Nephron (organoid): ENCODE results near the gene BABAM2.

Source experiments
- H3K27ac Mint-ChIP-seq, 3 experiments: 2 replicates each; pipeline ENCODE4 v1.8.0; 2020; ENCODE audit warnings: mixed read lengths in 3 of 3, mild to moderate bottlenecking in 2 of 3, moderate library complexity in 1 of 3
- H3K27me3 Mint-ChIP-seq: 2 replicates; pipeline ENCODE4 v1.8.0; 2021; ENCODE audit warnings: low read depth, mild to moderate bottlenecking, moderate library complexity, mixed read lengths
- H3K36me3 Mint-ChIP-seq: 2 replicates; pipeline ENCODE4 v1.8.0; 2020; ENCODE audit warnings: low read depth, mixed read lengths
- H3K4me1 Mint-ChIP-seq: 2 replicates; pipeline ENCODE4 v1.8.0; 2020; ENCODE audit warnings: mixed read lengths
- H3K4me3 Mint-ChIP-seq, 3 experiments: 2 replicates each; pipeline ENCODE4 v1.8.0; 2020; ENCODE audit warnings: mild to moderate bottlenecking in 3 of 3, mixed read lengths in 3 of 3, moderate library complexity in 2 of 3
- H3K9me3 Mint-ChIP-seq: 2 replicates; pipeline ENCODE4 v1.8.0; 2020; ENCODE audit warnings: mixed read lengths
- TF ChIP-seq, protein P1 (sequence below), 3 experiments: fragments of 200-600 bp; sonication (generic); IDR thresholded peaks; one replicate each; pipeline ENCODE4 v1.5.0; 2021; ENCODE audit warnings: antibody characterized with exemption in 3 of 3; ENCODE audit not compliant: unreplicated experiment in 3 of 3

The BABAM2 gene

DNA sequence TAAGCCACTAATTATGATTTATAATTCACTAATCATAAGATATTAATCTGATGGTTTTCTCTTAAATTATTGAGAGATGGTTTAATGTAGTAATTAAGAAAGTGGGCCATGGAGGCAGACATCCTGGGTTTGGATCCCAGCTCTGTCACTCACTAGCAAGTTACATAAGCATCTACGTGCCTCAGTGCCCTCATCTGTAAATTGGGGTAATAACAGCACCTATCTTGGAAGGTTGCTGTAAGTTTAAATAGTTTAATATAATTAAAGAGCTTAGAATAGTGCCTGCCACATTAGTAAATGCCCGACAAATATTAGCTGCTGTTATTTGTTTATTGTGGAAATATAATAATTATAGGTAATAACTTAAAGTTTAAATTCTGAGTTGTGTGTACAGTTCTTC lies 30.9 kb downstream of the BABAM2 start:
- Mint-ChIP-seq H3K4me3 (no peak overlapping the region), H3K36me3 (peaks cover 5% of the 10 kb centered on the region), H3K27me3 (no peaks in the 10 kb centered on the region), H3K9me3 (no peaks in the 10 kb centered on the region), H3K27ac (no peak overlapping the region), H3K4me1 (peaks cover 18% of the 10 kb centered on the region)
- TF ChIP-seq, protein P1, sequence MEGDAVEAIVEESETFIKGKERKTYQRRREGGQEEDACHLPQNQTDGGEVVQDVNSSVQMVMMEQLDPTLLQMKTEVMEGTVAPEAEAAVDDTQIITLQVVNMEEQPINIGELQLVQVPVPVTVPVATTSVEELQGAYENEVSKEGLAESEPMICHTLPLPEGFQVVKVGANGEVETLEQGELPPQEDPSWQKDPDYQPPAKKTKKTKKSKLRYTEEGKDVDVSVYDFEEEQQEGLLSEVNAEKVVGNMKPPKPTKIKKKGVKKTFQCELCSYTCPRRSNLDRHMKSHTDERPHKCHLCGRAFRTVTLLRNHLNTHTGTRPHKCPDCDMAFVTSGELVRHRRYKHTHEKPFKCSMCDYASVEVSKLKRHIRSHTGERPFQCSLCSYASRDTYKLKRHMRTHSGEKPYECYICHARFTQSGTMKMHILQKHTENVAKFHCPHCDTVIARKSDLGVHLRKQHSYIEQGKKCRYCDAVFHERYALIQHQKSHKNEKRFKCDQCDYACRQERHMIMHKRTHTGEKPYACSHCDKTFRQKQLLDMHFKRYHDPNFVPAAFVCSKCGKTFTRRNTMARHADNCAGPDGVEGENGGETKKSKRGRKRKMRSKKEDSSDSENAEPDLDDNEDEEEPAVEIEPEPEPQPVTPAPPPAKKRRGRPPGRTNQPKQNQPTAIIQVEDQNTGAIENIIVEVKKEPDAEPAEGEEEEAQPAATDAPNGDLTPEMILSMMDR (IDR thresholded peaks at IDR 0.05; ENCODE audit: unreplicated experiment in 3 of 3): no peak

DNA sequence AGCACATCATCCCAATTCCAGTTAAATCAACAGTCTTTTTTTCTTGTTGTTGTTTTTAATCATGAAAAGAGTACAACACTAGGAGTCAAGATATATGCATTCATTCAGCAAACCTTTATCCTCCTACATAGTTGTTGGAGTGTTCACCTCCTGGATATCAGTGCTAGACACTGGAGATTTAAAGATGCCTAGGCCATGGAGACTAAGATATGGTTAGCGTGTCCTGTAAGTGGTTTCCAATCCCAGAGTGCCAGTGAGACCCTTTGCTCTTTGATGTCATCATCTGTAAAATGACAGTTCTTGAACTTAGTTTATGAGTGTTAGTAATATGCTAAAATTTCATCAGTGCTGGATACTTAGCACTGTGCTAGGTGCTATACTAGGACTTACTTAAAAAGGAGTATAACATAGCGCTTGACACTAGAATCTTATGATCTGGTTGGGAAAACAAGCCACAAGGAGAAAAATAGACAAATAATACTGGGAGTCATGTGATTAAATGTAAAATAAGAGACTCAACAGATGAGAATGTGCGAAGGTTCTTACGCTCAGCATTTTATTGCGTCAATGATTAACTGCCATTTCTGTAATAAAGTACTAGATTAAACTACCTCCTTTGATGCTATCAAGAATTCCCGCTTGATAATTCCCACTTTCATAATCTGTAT lies 31.5 kb downstream of the BABAM2 start:
- Mint-ChIP-seq H3K4me3 (no peak overlapping the region), H3K9me3 (no peaks in the 10 kb centered on the region), H3K36me3 (peaks cover 5% of the 10 kb centered on the region), H3K27ac (peak overlapping the region; percentile 46 to 74 (median 73)), H3K27me3 (no peaks in the 10 kb centered on the region), H3K4me1 (peaks cover 21% of the 10 kb centered on the region)
- TF ChIP-seq, protein P1 (IDR thresholded peaks at IDR 0.05; ENCODE audit: unreplicated experiment in 3 of 3): no peak

DNA sequence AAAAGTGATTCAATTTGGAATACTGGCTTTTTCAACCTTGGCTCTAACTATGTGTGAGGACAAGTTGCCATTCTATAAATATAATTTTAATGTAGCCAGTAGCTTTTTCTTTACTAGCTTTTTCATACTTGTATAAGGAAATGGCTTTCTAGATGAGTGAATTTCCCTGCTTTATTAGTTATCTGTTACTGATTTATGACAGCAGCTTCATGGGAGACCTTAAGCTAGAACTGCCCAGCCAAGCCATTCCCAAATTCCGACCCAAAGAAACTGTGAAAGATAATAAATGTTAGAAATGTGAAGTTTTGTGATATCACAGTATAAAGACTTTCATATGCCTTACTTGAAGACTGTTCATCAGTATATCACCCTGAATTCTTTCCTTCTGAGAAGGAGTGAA lies 32.3 kb downstream of the BABAM2 start:
- Mint-ChIP-seq H3K27me3 (no peaks in the 10 kb centered on the region), H3K4me3 (peak overlapping the region in 1 of 3 experiments; percentile 15), H3K9me3 (no peaks in the 10 kb centered on the region)

DNA sequence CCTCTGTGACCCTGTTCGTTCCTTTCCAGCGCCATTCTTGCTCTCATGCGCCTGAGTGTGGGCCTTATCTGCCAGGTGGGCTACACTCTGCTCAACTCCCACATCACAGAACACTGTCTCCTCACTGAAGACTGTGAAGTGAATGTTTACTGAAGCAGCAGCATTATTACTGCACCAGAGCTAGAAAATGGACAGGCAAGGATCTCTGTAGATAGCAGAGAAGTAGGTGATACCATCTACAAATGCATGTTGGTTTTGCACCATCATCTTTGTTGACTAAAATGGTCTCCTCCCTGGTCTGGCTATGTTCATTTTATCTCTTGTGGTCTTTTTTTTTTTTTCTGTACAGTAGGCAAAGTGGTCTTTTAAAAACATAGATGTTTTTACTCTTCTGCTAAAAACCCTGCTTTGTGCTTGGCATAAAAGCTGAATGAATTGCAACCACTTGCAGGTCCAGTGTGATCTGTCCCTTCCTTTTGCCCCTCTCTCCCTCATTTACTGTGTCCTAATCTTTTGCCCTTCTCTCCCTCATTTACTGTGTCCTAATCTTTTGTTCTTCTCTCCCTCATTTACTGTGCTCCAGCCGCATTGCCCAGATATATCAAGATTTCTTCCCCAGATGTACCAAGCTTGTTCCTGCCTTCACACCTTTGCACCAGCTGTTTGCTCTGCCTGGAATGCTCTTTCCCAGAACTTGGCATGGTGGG lies 35.4 kb downstream of the BABAM2 start:
- Mint-ChIP-seq H3K36me3 (peaks cover 13% of the 10 kb centered on the region), H3K9me3 (no peaks in the 10 kb centered on the region), H3K27me3 (no peaks in the 10 kb centered on the region), H3K4me3 (no peak overlapping the region), H3K4me1 (peaks cover 26% of the 10 kb centered on the region), H3K27ac (peak overlapping the region in 2 of 3 experiments; percentile 60 to 77)
- TF ChIP-seq, protein P1 (IDR thresholded peaks at IDR 0.05; ENCODE audit: unreplicated experiment in 3 of 3): no peak

More for the DNA sequence above, 32.3 kb downstream of the BABAM2 start:
- H3K36me3 Mint-ChIP-seq: peaks cover 5% of the 10 kb centered on the region
- H3K4me1 Mint-ChIP-seq: peaks cover 27% of the 10 kb centered on the region
- H3K27ac Mint-ChIP-seq: peak overlapping the region; percentile 55 to 90 (median 73)
- TF ChIP-seq, protein P1 (IDR thresholded peaks at IDR 0.05; ENCODE audit: unreplicated experiment in 3 of 3): no peak

DNA sequence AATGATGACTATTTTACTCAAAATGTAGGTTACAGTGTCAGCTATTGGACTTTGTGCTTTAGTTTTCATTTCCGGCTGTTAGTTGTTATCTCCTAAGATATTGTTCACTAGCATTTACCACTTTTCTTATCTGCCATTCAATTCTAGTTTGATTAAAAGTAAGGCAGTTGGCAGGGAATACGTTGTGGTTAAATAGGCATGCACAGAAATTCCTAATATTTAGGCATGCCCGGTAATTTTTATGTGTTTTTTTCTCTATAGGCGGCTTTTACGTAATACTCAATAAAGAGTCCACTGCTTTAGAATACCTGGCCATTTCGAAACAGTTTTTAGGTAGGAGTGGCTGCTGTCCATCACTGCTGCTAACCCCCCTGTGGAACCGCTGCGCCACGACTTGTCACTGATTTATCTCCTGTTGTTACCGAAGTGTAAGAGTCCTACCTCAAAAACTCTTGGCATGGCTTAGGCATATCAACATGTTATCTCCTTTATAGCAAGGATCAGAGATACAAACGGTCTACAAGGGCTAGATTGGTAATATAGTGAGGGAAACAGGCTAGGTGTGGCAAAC lies 39.5 kb downstream of the BABAM2 start:
- H3K4me3 Mint-ChIP-seq: peak overlapping the region in 1 of 3 experiments; percentile 11
- H3K36me3 Mint-ChIP-seq: peaks cover 13% of the 10 kb centered on the region
- H3K9me3 Mint-ChIP-seq: no peaks in the 10 kb centered on the region
- no peaks in the 10 kb centered on the region for H3K27me3 Mint-ChIP-seq
- H3K4me1 Mint-ChIP-seq: peaks cover 42% of the 10 kb centered on the region
- TF ChIP-seq, protein P1 (IDR thresholded peaks at IDR 0.05; ENCODE audit: unreplicated experiment in 3 of 3): no peak
- H3K27ac Mint-ChIP-seq: peak overlapping the region; percentile 22 to 89 (median 50)
